Measurements from ENCODE around the gene CFAP53.

The CFAP53 gene

GRCh38 chr18:50287441-50288347, 21.4 kb upstream of the CFAP53 start, which contains the start of gene CXXC1:
CXXC1 (minus strand) TSS chr18:50287692; CDS start chr18:50287589, 103 bp downstream.
- DNase-seq (ENCODE audit: low spot score) = peak; percentile 99

GRCh38 chr18:50287028-50287440, 20.7 kb upstream of the CFAP53 start:
- DNase-seq (ENCODE audit: low spot score) = no peak

GRCh38 chr18:50286391-50287027, 20.2 kb upstream of the CFAP53 start:
- DNase-seq (ENCODE audit: low spot score) = peak; percentile 13

GRCh38 chr18:50285631-50286321, 19.5 kb upstream of the CFAP53 start:
- DNase-seq (ENCODE audit: low spot score) = no peak

GRCh38 chr18:50285071-50285470, 18.8 kb upstream of the CFAP53 start:
- no peak for DNase-seq (ENCODE audit: low spot score)

- DNase-seq (ENCODE audit: low spot score) = no peak
These were observed 18.1 kb upstream of the CFAP53 start for GRCh38 chr18:50284255-50284885.

- DNase-seq (ENCODE audit: low spot score) = no peak
These were observed 17.3 kb upstream of the CFAP53 start for GRCh38 chr18:50283469-50284209.

- DNase-seq (ENCODE audit: low spot score) = no peak
These were observed 16.4 kb upstream of the CFAP53 start for GRCh38 chr18:50282521-50283335.

GRCh38 chr18:50281972-50282520, 15.8 kb upstream of the CFAP53 start:
- DNase-seq (ENCODE audit: low spot score) = no peak

GRCh38 chr18:50281295-50281971, 15.1 kb upstream of the CFAP53 start, which contains the start of gene MBD1:
MBD1 (minus strand) TSS chr18:50281523; CDS start chr18:50279992, 1,531 bp downstream.
- DNase-seq (ENCODE audit: low spot score) = peak; percentile 96

GRCh38 chr18:50280707-50281294, 14.5 kb upstream of the CFAP53 start:
- no peak for DNase-seq (ENCODE audit: low spot score)

- DNase-seq (ENCODE audit: low spot score) = no peak
These were observed 13.5 kb upstream of the CFAP53 start for GRCh38 chr18:50279752-50280151.

GRCh38 chr18:50277942-50278341, 11.6 kb upstream of the CFAP53 start:
- no peak for DNase-seq (ENCODE audit: low spot score)

GRCh38 chr18:50276452-50276851, 10.2 kb upstream of the CFAP53 start:
- DNase-seq (ENCODE audit: low spot score) = no peak

- DNase-seq (ENCODE audit: low spot score) = no peak
These were observed 9.3 kb upstream of the CFAP53 start for GRCh38 chr18:50275503-50276036.

GRCh38 chr18:50274941-50275340, 8.6 kb upstream of the CFAP53 start:
- DNase-seq (ENCODE audit: low spot score) = no peak

GRCh38 chr18:50274044-50274442, 7.7 kb upstream of the CFAP53 start:
- no peak for DNase-seq (ENCODE audit: low spot score)

- no peak for DNase-seq (ENCODE audit: low spot score)
These were observed 7.1 kb upstream of the CFAP53 start for GRCh38 chr18:50273203-50274043.
